Measurements from ENCODE around the gene KIFAP3.

DNA sequence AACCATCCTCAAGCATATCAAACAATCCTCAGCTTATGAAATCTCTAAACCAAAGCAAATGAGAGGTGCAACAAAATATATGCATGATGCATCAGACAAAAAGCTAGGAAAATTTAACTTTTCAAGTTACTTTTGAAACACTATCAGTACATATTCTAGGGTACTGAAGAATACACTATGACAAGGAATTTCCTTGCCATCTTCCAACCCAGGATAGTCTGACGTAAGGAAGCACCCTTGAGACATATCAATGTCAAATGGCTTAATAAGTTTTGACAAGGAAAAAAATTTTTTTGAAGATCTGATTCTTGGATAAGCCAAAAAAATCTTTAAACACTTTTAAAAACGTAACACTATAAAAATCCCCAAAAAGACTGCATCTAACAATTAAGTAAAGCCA is 64.9 kb downstream of the KIFAP3 start:
- TF ChIP-seq BCL11A (IDR thresholded peaks at IDR 0.05; ENCODE audit: low read depth in 2 of 2, low read length in 2 of 2) (no peak), POLR2A (IDR thresholded peaks at IDR 0.05; ENCODE audit: control extremely low read depth in 1 of 2, low read depth in 2 of 2, low read length in 2 of 2) (no peak), YY1 (IDR thresholded peaks at IDR 0.05; ENCODE audit: low read depth, low read length) (no peak), CTCF (IDR thresholded peaks at IDR 0.05; ENCODE audit: control extremely low read depth in 1 of 3, insufficient read depth in 1 of 3, low read depth in 1 of 3, low read length in 3 of 3) (no peak), SIN3A (conservative IDR thresholded peaks at IDR 0.05 in 1 of 2, IDR thresholded peaks at IDR 0.05 in 1 of 2; ENCODE audit: low read depth in 1 of 2, low read length in 2 of 2) (no peak), MAFK (IDR thresholded peaks at IDR 0.05; ENCODE audit: low read depth, low read length) (no peak), SRF (IDR thresholded peaks at IDR 0.05; ENCODE audit: low read depth, low read length) (no peak)

All from H1 (cell line).